Activated gamma-delta T cell treated with Interleukin-2 at 50 U/mL for 16 hours (primary cell): ENCODE measurements around the gene CXCR3.
"Not testable (repeated sequence)": the region's sequence is repeated elsewhere in the genome, so short reads cannot be mapped to it uniquely, and the experiment has no call there.

Experiments used
- DNase-seq: peaks from one replicate; pipeline ENCODE4 v3.0.0-alpha.2; 2020

The CXCR3 gene

GRCh38 chrX:71607488-71607887 is 10.8 kb downstream of the CXCR3 start:
- DNase-seq, result no peak

GRCh38 chrX:71606536-71607216 is 11.6 kb downstream of the CXCR3 start:
- DNase-seq, result peak; percentile 65

GRCh38 chrX:71604796-71605568 is 13.3 kb downstream of the CXCR3 start:
- no peak for DNase-seq

GRCh38 chrX:71604141-71604540 is 14.2 kb downstream of the CXCR3 start:
- no peak for DNase-seq

- no peak for DNase-seq
Measured at GRCh38 chrX:71603618-71604017, 14.7 kb downstream of the CXCR3 start.

GRCh38 chrX:71599965-71600364 is 18.3 kb downstream of the CXCR3 start:
- DNase-seq, result no peak

GRCh38 chrX:71593210-71593609 is 25.1 kb downstream of the CXCR3 start:
- DNase-seq, result not testable (repeated sequence)

GRCh38 chrX:71586929-71587328 is 31.4 kb downstream of the CXCR3 start:
- DNase-seq, result no peak

GRCh38 chrX:71581210-71581609 is 37.1 kb downstream of the CXCR3 start:
- DNase-seq, result no peak

GRCh38 chrX:71579990-71580380 is 38.3 kb downstream of the CXCR3 start:
- DNase-seq, result no peak

GRCh38 chrX:71579136-71579989 is 38.9 kb downstream of the CXCR3 start:
- no peak for DNase-seq

GRCh38 chrX:71578253-71579135 is 39.8 kb downstream of the CXCR3 start, which contains the start of gene GCNA:
TSS of gene GCNA (plus strand) at chrX:71578437. CDS start at chrX:71580822, 2,385 bp downstream.
- DNase-seq, result no peak

GRCh38 chrX:71577682-71578081 is 40.6 kb downstream of the CXCR3 start:
- DNase-seq, result no peak

- no peak for DNase-seq
Measured at GRCh38 chrX:71573590-71573989, 44.7 kb downstream of the CXCR3 start.

- not testable (repeated sequence) for DNase-seq
Measured at GRCh38 chrX:71571390-71571789, 46.9 kb downstream of the CXCR3 start.
